GM12878 (cell line): ENCODE results near the gene RPL26. TPM values are rescaled to one million over a fixed set of nuclear protein-coding genes. Genes with fewer than 3 reads are reported as not detected.

Experiments
- ATAC-seq: fragments of 200-7000 bp; cut with Tn5 transposase; 3 replicates; pipeline ENCODE4 v1.9.1; 2020; ENCODE audit warnings: mild to moderate bottlenecking, moderate library complexity
- BruUV-seq: library from RNA; stranded (reverse); fragments of 400-500 nt; replicated peaks from 2 replicates; lab custom pipeline; 2021; lab: Mats Ljungman, UMichigan
- CTCF ChIA-PET: fragments of 300-600 bp; sonication (Branson Sonifier 250); formaldehyde crosslinking; extraction: SDS; loops from one replicate; lab custom pipeline; 2021; ENCODE audit warnings: inconsistent platforms; lab: Yijun Ruan, JAX
- POLR2A ChIA-PET: fragments of 350-600 bp; formaldehyde crosslinking; extraction: SDS; loops from one replicate; lab custom pipeline; 2021; ENCODE audit warnings: inconsistent platforms; lab: Charles Lee
- RAD21 ChIA-PET: fragments of 300-600 bp; sonication (Branson Sonifier 250); formaldehyde crosslinking; loops from one replicate; lab custom pipeline; 2023; ENCODE audit warnings: antibody characterized with exemption; ENCODE audit not compliant: unreplicated experiment; lab: Charles Lee
- SMC1A ChIA-PET: fragments of 300-600 bp; sonication (Branson Sonifier 250); formaldehyde crosslinking; loops from one replicate; lab custom pipeline; 2023; ENCODE audit not compliant: unreplicated experiment, uncharacterized antibody; lab: Charles Lee
- DNase-seq: peaks from one replicate; pipeline ENCODE4 v3.0.0-alpha.2; 2011; ENCODE audit warnings: low read depth, low spot score
- FAIRE-seq: peaks from 3 replicates; lab custom pipeline; 2011; peaks lifted over from hg19 to GRCh38; lab: Jason Lieb, UNC
- H2AFZ ChIP-seq: 2 replicates; pipeline ENCODE4 v1.6.0; 2011; ENCODE audit warnings: low read depth, low read length, control low read depth; ENCODE audit not compliant: control insufficient read depth
- H3K27ac ChIP-seq: 2 replicates; pipeline ENCODE4 v1.5.1; 2011; ENCODE audit warnings: control low read depth; ENCODE audit not compliant: control insufficient read depth, insufficient read depth
- H3K27me3 ChIP-seq, 2 experiments: replicated peaks in 1 of 2; 2 replicates each; pipeline versions ENCODE4 v1.6.0 to v1.6.1; 2011; ENCODE audit warnings: low read length in 1 of 2; ENCODE audit not compliant: control insufficient read depth in 2 of 2, insufficient read depth in 2 of 2
- H3K36me3 ChIP-seq, 2 experiments: 2 replicates each; pipeline ENCODE4 v1.5.1; 2011; ENCODE audit warnings: low read length in 1 of 2; ENCODE audit not compliant: control insufficient read depth in 2 of 2, insufficient read depth in 2 of 2
- H3K4me1 ChIP-seq: 2 replicates; pipeline ENCODE4 v1.6.1; 2011; ENCODE audit warnings: mild to moderate bottlenecking, low read length, moderate library complexity, mixed read lengths; ENCODE audit not compliant: control insufficient read depth, insufficient read depth
- H3K4me2 ChIP-seq: 2 replicates; pipeline ENCODE4 v1.6.0; 2011; ENCODE audit warnings: control low read depth; ENCODE audit not compliant: control insufficient read depth, insufficient read depth
- H3K4me3 ChIP-seq: fragments of 200-600 bp; sonication (generic); 2 replicates; pipeline ENCODE4 v1.5.1; 2016
- H3K79me2 ChIP-seq: 2 replicates; pipeline ENCODE4 v1.6.0; 2011; ENCODE audit warnings: low read length; ENCODE audit not compliant: control insufficient read depth, insufficient read depth
- H3K9ac ChIP-seq: 2 replicates; pipeline ENCODE4 v1.8.0; 2011; ENCODE audit warnings: low read length, control low read depth, mixed read lengths; ENCODE audit not compliant: control insufficient read depth, insufficient read depth
- H3K9me3 ChIP-seq: replicated peaks from 3 replicates; pipeline ENCODE4 v1.5.1; 2011; ENCODE audit warnings: mild to moderate bottlenecking, low read length; ENCODE audit not compliant: control insufficient read depth, insufficient read depth
- H4K20me1 ChIP-seq: 2 replicates; pipeline ENCODE4 v1.6.0; 2011; ENCODE audit not compliant: control insufficient read depth, insufficient read depth
- CREM ChIP-seq: IDR thresholded peaks from 2 replicates; pipeline ENCODE4 v1.6.1; 2014; ENCODE audit warnings: antibody characterized with exemption, low read depth
- EZH2 ChIP-seq: IDR thresholded peaks from 2 replicates; pipeline ENCODE4 v1.6.1; 2012; ENCODE audit warnings: low read depth, mild to moderate bottlenecking, control low read depth, inconsistent platforms, low read length, borderline replicate concordance; ENCODE audit not compliant: control insufficient read depth
- HDGF ChIP-seq: fragments of 450-650 bp; IDR thresholded peaks from 2 replicates; pipeline ENCODE4 v1.6.1; 2016; ENCODE audit warnings: antibody characterized with exemption
- KAT2A ChIP-seq: conservative IDR thresholded peaks from 2 replicates; pipeline ENCODE4 v1.6.1; 2011; ENCODE audit warnings: low read depth, low read length; ENCODE audit not compliant: control insufficient read depth
- MEF2A ChIP-seq: IDR thresholded peaks from 2 replicates; pipeline ENCODE4 v1.6.1; 2011; ENCODE audit warnings: low read depth, mild to moderate bottlenecking, low read length, moderate library complexity; ENCODE audit not compliant: insufficient read depth
- SMC3 ChIP-seq: IDR thresholded peaks from 2 replicates; pipeline ENCODE4 v1.6.1; 2011; ENCODE audit warnings: low read length, improper control_type of control experiment, borderline replicate concordance
- SUPT20H ChIP-seq: IDR thresholded peaks from 2 replicates; pipeline ENCODE4 v1.6.1; 2011; ENCODE audit warnings: low read depth, mild to moderate bottlenecking, low read length, moderate library complexity, borderline replicate concordance; ENCODE audit not compliant: control insufficient read depth
- TCF7 ChIP-seq: IDR thresholded peaks from 2 replicates; pipeline ENCODE4 v1.6.1; 2014; ENCODE audit warnings: antibody characterized with exemption, borderline replicate concordance
- USF1 ChIP-seq: IDR thresholded peaks from 2 replicates; pipeline ENCODE4 v1.6.1; 2011; ENCODE audit warnings: borderline replicate concordance, low read depth, mild to moderate bottlenecking, moderate library complexity, mixed read lengths, low read length; ENCODE audit not compliant: insufficient read depth; ENCODE audit errors: extremely low read length
- ZNF622 ChIP-seq: fragments of 450-650 bp; IDR thresholded peaks from 2 replicates; pipeline ENCODE4 v1.6.1; 2017; ENCODE audit warnings: mild to moderate bottlenecking, inconsistent platforms
- WGBS: methylation state at CpG from one replicate; pipeline ENCODE4 v1.1.6; 2016; ENCODE audit warnings: low lambda C conversion rate; ENCODE audit not compliant: insufficient replicate concordance, insufficient coverage; ENCODE audit errors: missing lambda C conversion rate; 5-methylcytosine and 5-hydroxymethylcytosine counted together
- in situ Hi-C: fragments of 300-500 bp; cut with MboI; formaldehyde crosslinking; loops from 9 replicates; pipeline ENCODE4 v1.14.3; 2018; ENCODE audit warnings: mixed read lengths
- intact Hi-C: fragments of 100-400 bp; cut with micrococcal nuclease; formaldehyde crosslinking; loops from one replicate; pipeline ENCODE4 v1.14.2; 2022; ENCODE audit not compliant: unreplicated experiment
- polyA plus RNA-seq, 11 experiments: library from polyadenylated mRNA; depleted of rRNA in 4 of 11; unstranded in 6 of 11; stranded (reverse) in 5 of 11; fragments of >200 nt; fragmentation: Nextera tagmentation in 4 of 11; fragmentation: Illumina TruSeq in 1 of 11; extraction: Ambion mirVana in 4 of 11; extraction: Trizol in 1 of 11; gene quantifications; 1 replicate in 1 of 11; 2 replicates in 10 of 11; pipeline versions ENCODE4 v1.2.1 to v1.2.3, GENCODE V29; 2011 to 2016; ENCODE audit warnings: inconsistent platforms in 2 of 11, missing spikeins in 2 of 11, low read depth in 1 of 11
- total RNA-seq, 4 experiments: library from RNA; depleted of rRNA in 3 of 4; stranded (reverse); fragments of >200 nt in 3 of 4; fragmentation: Illumina TruSeq in 1 of 4; extraction: Trizol in 1 of 4; gene quantifications; 2 replicates each; pipeline versions ENCODE4 v1.2.1 to v1.2.3, GENCODE V29; 2013 to 2021
- TF ChIP-seq, protein P1 (sequence below): fragments of 450-650 bp; IDR thresholded peaks from 2 replicates; pipeline ENCODE4 v1.6.1; 2017; ENCODE audit warnings: mild to moderate bottlenecking, moderate library complexity
- TF ChIP-seq, protein P2 (sequence below): IDR thresholded peaks from 2 replicates; pipeline ENCODE4 v1.6.1; 2012; ENCODE audit warnings: low read length, inconsistent platforms
- TF ChIP-seq, protein P3 (sequence below): fragments of 450-650 bp; IDR thresholded peaks from 2 replicates; pipeline ENCODE4 v1.6.1; 2017; ENCODE audit warnings: mild to moderate bottlenecking

The RPL26 gene
- total and polyA plus RNA-seq, 10 of the 15 experiments (the other 5 are each of a cell fraction or from before 2014, with no cell fraction given) = 1,451 to 9,244 (median 4,326) TPM

DNA sequence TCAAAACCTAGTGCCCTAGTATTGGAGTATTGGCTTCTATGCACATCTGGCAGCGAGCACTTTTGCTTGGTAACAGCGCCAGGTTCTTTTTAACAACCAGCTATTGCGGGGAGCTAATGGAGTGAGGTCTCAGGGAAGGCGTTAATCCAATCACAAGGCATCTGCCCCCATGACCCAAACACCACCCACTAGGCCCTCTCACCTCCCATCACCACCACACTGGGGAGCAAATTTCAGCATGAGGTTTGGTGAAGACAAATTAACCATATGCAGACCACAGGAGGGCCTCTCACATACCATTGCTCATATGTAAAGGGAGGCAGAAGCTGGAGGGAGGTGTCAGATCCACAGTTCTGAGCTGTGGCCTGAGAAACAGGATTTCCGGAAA lies 44.2 kb downstream of the RPL26 start:
- no peaks in the 10 kb centered on the region for H3K79me2 ChIP-seq
- SMC1A ChIA-PET = interaction anchor here (1.2 kb wide), 1 partner anchor 33 kb away, joined by 3 read pairs; no protein-coding TSS in a partner anchor
- no peaks in the 10 kb centered on the region; a peak in 1 of 4 replicates for H3K27me3 ChIP-seq
- no peak overlapping the region for H2AFZ ChIP-seq
- FAIRE-seq (no peak), ATAC-seq (no peak; the same call in 2 of the 3 replicates), DNase-seq (no peak)
- no peaks in the 10 kb centered on the region for H3K9me3 ChIP-seq
- H3K4me2 ChIP-seq = no peak overlapping the region
- H3K4me1 ChIP-seq = no peaks in the 10 kb centered on the region
- TF ChIP-seq USF1 = no peak
- TF ChIP-seq EZH2 = no peak
- TF ChIP-seq HDGF = no peak
- TF ChIP-seq CREM = no peak
- TF ChIP-seq SUPT20H = no peak
- no peak for TF ChIP-seq KAT2A
- no peak for TF ChIP-seq MEF2A
- TF ChIP-seq TCF7 = no peak
- no peak for TF ChIP-seq SMC3
- TF ChIP-seq, protein P1, sequence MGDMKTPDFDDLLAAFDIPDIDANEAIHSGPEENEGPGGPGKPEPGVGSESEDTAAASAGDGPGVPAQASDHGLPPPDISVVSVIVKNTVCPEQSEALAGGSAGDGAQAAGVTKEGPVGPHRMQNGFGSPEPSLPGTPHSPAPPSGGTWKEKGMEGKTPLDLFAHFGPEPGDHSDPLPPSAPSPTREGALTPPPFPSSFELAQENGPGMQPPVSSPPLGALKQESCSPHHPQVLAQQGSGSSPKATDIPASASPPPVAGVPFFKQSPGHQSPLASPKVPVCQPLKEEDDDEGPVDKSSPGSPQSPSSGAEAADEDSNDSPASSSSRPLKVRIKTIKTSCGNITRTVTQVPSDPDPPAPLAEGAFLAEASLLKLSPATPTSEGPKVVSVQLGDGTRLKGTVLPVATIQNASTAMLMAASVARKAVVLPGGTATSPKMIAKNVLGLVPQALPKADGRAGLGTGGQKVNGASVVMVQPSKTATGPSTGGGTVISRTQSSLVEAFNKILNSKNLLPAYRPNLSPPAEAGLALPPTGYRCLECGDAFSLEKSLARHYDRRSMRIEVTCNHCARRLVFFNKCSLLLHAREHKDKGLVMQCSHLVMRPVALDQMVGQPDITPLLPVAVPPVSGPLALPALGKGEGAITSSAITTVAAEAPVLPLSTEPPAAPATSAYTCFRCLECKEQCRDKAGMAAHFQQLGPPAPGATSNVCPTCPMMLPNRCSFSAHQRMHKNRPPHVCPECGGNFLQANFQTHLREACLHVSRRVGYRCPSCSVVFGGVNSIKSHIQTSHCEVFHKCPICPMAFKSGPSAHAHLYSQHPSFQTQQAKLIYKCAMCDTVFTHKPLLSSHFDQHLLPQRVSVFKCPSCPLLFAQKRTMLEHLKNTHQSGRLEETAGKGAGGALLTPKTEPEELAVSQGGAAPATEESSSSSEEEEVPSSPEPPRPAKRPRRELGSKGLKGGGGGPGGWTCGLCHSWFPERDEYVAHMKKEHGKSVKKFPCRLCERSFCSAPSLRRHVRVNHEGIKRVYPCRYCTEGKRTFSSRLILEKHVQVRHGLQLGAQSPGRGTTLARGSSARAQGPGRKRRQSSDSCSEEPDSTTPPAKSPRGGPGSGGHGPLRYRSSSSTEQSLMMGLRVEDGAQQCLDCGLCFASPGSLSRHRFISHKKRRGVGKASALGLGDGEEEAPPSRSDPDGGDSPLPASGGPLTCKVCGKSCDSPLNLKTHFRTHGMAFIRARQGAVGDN = no peak
- no peak for TF ChIP-seq ZNF622
- TF ChIP-seq, protein P2, sequence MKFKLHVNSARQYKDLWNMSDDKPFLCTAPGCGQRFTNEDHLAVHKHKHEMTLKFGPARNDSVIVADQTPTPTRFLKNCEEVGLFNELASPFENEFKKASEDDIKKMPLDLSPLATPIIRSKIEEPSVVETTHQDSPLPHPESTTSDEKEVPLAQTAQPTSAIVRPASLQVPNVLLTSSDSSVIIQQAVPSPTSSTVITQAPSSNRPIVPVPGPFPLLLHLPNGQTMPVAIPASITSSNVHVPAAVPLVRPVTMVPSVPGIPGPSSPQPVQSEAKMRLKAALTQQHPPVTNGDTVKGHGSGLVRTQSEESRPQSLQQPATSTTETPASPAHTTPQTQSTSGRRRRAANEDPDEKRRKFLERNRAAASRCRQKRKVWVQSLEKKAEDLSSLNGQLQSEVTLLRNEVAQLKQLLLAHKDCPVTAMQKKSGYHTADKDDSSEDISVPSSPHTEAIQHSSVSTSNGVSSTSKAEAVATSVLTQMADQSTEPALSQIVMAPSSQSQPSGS = no peak
- TF ChIP-seq, protein P3, sequence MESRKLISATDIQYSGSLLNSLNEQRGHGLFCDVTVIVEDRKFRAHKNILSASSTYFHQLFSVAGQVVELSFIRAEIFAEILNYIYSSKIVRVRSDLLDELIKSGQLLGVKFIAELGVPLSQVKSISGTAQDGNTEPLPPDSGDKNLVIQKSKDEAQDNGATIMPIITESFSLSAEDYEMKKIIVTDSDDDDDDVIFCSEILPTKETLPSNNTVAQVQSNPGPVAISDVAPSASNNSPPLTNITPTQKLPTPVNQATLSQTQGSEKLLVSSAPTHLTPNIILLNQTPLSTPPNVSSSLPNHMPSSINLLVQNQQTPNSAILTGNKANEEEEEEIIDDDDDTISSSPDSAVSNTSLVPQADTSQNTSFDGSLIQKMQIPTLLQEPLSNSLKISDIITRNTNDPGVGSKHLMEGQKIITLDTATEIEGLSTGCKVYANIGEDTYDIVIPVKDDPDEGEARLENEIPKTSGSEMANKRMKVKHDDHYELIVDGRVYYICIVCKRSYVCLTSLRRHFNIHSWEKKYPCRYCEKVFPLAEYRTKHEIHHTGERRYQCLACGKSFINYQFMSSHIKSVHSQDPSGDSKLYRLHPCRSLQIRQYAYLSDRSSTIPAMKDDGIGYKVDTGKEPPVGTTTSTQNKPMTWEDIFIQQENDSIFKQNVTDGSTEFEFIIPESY = no peak
- no peaks in the 10 kb centered on the region for H4K20me1 ChIP-seq
- H3K27ac ChIP-seq = no peak overlapping the region
- CTCF ChIA-PET = interaction anchor here (0.9 kb wide), 1 partner anchor 250 kb away, joined by 4 read pairs; no protein-coding TSS in a partner anchor
- in situ Hi-C loops (no loop called here), intact Hi-C loops (no loop called here)
- no peaks in the 10 kb centered on the region for H3K36me3 ChIP-seq
- no peak overlapping the region for H3K4me3 ChIP-seq
- BruUV-seq = no TSS peak
- POLR2A ChIA-PET = no interaction called here
- H3K9ac ChIP-seq = no peak overlapping the region
- RAD21 ChIA-PET = no interaction called here
- 77% methylated on average over 5 of the region's 5 CpGs for WGBS
